ENCODE measurements around the gene ERICH3.

ERICH3 gene

DNA sequence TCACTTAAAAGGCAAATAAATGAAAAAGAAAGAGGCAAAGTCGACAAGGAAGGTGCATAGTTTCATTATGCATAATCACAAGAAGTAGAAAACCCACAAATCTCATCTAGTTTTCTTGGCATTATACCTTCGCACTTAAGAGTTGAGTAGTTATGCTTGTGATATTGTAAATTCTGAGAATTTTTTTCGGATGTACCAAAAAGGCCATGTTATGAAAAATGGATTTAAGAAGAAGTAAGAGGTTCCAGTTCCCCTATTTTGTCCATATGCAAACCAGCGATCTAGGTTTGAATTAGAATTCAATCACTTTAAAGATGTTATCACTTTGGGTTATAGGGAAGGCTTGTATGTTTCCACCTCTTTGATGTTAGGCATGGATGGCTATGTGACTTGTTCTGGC is 7.9 kb upstream of the ERICH3 start:
- H3K27me3 ChIP-seq (ENCODE audit: low read length): no peaks in the 10 kb centered on the region
- no peaks in the 10 kb centered on the region for H3F3A ChIP-seq (ENCODE audit: insufficient read depth)
- no peak overlapping the region for H2AFZ ChIP-seq (ENCODE audit: low read depth, low read length, severe bottlenecking)
- H3K9me2 ChIP-seq (replicated peaks; ENCODE audit: insufficient read depth, low read length): no peaks in the 10 kb centered on the region
- H3K36me3 ChIP-seq (ENCODE audit: low read length): no peaks in the 10 kb centered on the region
- H3K9ac ChIP-seq (ENCODE audit: low read length): no peak overlapping the region
- H3K9me3 ChIP-seq (ENCODE audit: insufficient read depth, low read length): no peaks in the 10 kb centered on the region
- H3K79me2 ChIP-seq (ENCODE audit: insufficient read depth, low read length): no peaks in the 10 kb centered on the region
- no peak overlapping the region for H3K27ac ChIP-seq (ENCODE audit: low read depth, low read length)
- no peaks in the 10 kb centered on the region for H4K20me1 ChIP-seq (ENCODE audit: low read depth, low read length)
- H3K4me3 ChIP-seq (ENCODE audit: insufficient read depth, low read length, poor library complexity, severe bottlenecking): no peak overlapping the region
- no peak for TF ChIP-seq EZH2phosphoT487 (conservative IDR thresholded peaks at IDR 0.05; ENCODE audit: low read length)
- TF ChIP-seq, protein P1, sequence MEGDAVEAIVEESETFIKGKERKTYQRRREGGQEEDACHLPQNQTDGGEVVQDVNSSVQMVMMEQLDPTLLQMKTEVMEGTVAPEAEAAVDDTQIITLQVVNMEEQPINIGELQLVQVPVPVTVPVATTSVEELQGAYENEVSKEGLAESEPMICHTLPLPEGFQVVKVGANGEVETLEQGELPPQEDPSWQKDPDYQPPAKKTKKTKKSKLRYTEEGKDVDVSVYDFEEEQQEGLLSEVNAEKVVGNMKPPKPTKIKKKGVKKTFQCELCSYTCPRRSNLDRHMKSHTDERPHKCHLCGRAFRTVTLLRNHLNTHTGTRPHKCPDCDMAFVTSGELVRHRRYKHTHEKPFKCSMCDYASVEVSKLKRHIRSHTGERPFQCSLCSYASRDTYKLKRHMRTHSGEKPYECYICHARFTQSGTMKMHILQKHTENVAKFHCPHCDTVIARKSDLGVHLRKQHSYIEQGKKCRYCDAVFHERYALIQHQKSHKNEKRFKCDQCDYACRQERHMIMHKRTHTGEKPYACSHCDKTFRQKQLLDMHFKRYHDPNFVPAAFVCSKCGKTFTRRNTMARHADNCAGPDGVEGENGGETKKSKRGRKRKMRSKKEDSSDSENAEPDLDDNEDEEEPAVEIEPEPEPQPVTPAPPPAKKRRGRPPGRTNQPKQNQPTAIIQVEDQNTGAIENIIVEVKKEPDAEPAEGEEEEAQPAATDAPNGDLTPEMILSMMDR (IDR thresholded peaks at IDR 0.05; ENCODE audit: insufficient read depth, low read length, poor library complexity, severe bottlenecking): no peak
- no peak overlapping the region for H3K4me2 ChIP-seq (ENCODE audit: low read depth, low read length, poor library complexity, severe bottlenecking)

DNA sequence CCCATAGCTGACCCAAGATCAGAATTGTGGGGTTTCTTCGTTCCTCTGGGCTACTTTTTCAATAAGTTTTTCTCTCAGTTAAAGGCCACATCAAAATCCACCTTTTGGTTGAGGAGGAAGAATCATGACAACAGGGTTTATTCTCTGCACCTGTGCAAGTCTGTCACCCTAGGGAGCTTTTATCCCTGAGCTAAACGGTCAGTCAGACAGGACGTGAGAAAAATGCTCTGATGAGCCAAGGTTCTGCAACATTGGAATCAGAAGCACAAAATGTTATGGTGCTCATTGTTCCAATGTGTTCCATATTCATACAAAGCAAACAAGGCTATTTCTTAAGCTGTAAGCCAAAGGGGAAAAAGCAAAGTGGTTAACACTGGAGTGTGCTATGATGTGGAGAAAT is 7.4 kb upstream of the ERICH3 start:
- Histone ChIP-seq H4K20me1 (ENCODE audit: low read depth, low read length) (no peaks in the 10 kb centered on the region), H3K9me3 (ENCODE audit: insufficient read depth, low read length) (no peaks in the 10 kb centered on the region), H3K36me3 (ENCODE audit: low read length) (no peaks in the 10 kb centered on the region), H3K27ac (ENCODE audit: low read depth, low read length) (no peak overlapping the region), H3K4me3 (ENCODE audit: insufficient read depth, low read length, poor library complexity, severe bottlenecking) (no peak overlapping the region), H3K79me2 (ENCODE audit: insufficient read depth, low read length) (no peaks in the 10 kb centered on the region), H3K27me3 (ENCODE audit: low read length) (no peaks in the 10 kb centered on the region), H3K4me2 (ENCODE audit: low read depth, low read length, poor library complexity, severe bottlenecking) (no peak overlapping the region), H3K9me2 (replicated peaks; ENCODE audit: insufficient read depth, low read length) (no peaks in the 10 kb centered on the region), H2AFZ (ENCODE audit: low read depth, low read length, severe bottlenecking) (no peak overlapping the region), H3K9ac (ENCODE audit: low read length) (no peak overlapping the region), H3F3A (ENCODE audit: insufficient read depth) (no peaks in the 10 kb centered on the region)
- no peak for TF ChIP-seq EZH2phosphoT487 (conservative IDR thresholded peaks at IDR 0.05; ENCODE audit: low read length)
- TF ChIP-seq, protein P1 (IDR thresholded peaks at IDR 0.05; ENCODE audit: insufficient read depth, low read length, poor library complexity, severe bottlenecking): no peak

DNA sequence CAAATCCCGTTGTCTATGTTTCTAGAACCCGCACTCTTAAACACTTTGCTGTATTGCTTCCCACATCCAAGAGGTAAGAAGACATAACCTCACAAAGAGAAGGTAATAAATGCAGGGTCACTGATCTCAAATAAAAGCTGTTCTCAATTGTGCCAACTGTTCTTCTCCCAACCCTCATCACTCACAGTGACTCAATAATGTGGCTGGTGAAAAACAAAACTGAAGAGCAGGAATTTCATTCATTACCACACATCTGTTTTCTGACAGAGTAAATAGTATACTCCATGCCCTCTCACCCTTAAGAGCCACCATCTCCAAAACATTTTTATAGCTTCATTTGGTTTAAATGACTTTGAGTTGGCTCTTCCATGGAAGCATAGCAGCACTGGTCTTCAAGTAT is 6.2 kb upstream of the ERICH3 start:
- no peaks in the 10 kb centered on the region for H3K9me2 ChIP-seq (replicated peaks; ENCODE audit: insufficient read depth, low read length)
- H3F3A ChIP-seq (ENCODE audit: insufficient read depth): no peaks in the 10 kb centered on the region
- H3K4me2 ChIP-seq (ENCODE audit: low read depth, low read length, poor library complexity, severe bottlenecking): no peak overlapping the region
- no peak overlapping the region for H3K4me3 ChIP-seq (ENCODE audit: insufficient read depth, low read length, poor library complexity, severe bottlenecking)
- no peaks in the 10 kb centered on the region for H4K20me1 ChIP-seq (ENCODE audit: low read depth, low read length)
- H3K36me3 ChIP-seq (ENCODE audit: low read length): no peaks in the 10 kb centered on the region
- H2AFZ ChIP-seq (ENCODE audit: low read depth, low read length, severe bottlenecking): no peak overlapping the region
- H3K9me3 ChIP-seq (ENCODE audit: insufficient read depth, low read length): no peaks in the 10 kb centered on the region
- H3K27ac ChIP-seq (ENCODE audit: low read depth, low read length): no peak overlapping the region
- TF ChIP-seq, protein P1 (IDR thresholded peaks at IDR 0.05; ENCODE audit: insufficient read depth, low read length, poor library complexity, severe bottlenecking): no peak
- no peak for TF ChIP-seq EZH2phosphoT487 (conservative IDR thresholded peaks at IDR 0.05; ENCODE audit: low read length)
- H3K27me3 ChIP-seq (ENCODE audit: low read length): no peaks in the 10 kb centered on the region
- H3K9ac ChIP-seq (ENCODE audit: low read length): no peak overlapping the region
- no peaks in the 10 kb centered on the region for H3K79me2 ChIP-seq (ENCODE audit: insufficient read depth, low read length)

Data from SU-DHL-6 (cell line).